Endothelial cell (in vitro differentiated cells): Measurements from ENCODE around the gene MCTP1. TPM values are rescaled to one million over a fixed set of nuclear protein-coding genes. Genes with fewer than 3 reads are reported as not detected.

ENCODE experiments used
- DNase-seq: peaks from one replicate; pipeline ENCODE4 v3.0.0; 2021; ENCODE audit warnings: low spot score
- H3K27ac Mint-ChIP-seq: one replicate; pipeline ENCODE4 v1.8.0; 2021; ENCODE audit warnings: mixed read lengths, inconsistent platforms; ENCODE audit not compliant: unreplicated experiment
- H3K27me3 Mint-ChIP-seq: one replicate; pipeline ENCODE4 v1.8.0; 2021; ENCODE audit warnings: mild to moderate bottlenecking, moderate library complexity, mixed read lengths, inconsistent platforms; ENCODE audit not compliant: unreplicated experiment
- H3K36me3 Mint-ChIP-seq: one replicate; pipeline ENCODE4 v1.8.0; 2021; ENCODE audit warnings: mild to moderate bottlenecking, low read depth, mixed read lengths, inconsistent platforms; ENCODE audit not compliant: unreplicated experiment
- H3K4me1 Mint-ChIP-seq: one replicate; pipeline ENCODE4 v1.8.0; 2021; ENCODE audit warnings: mild to moderate bottlenecking, mixed read lengths, inconsistent platforms; ENCODE audit not compliant: unreplicated experiment
- H3K4me3 Mint-ChIP-seq: one replicate; pipeline ENCODE4 v1.8.0; 2021; ENCODE audit warnings: mild to moderate bottlenecking, mixed read lengths, inconsistent platforms; ENCODE audit not compliant: unreplicated experiment
- H3K9me3 Mint-ChIP-seq: one replicate; pipeline ENCODE4 v1.8.0; 2021; ENCODE audit warnings: mixed read lengths, inconsistent platforms; ENCODE audit not compliant: unreplicated experiment
- total RNA-seq: library from RNA; stranded (reverse); fragmentation: NEBNext Ultra II Directional; extraction: Animal tissue kit (Norgen Biotek cat#: 25700); gene quantifications from one replicate; pipeline ENCODE4 v1.2.1, GENCODE V29; 2021; ENCODE audit not compliant: unreplicated experiment
- TF ChIP-seq, protein P1 (sequence below): fragments of 200-600 bp; sonication (generic); IDR thresholded peaks from one replicate; pipeline ENCODE4 v1.5.0; 2021; ENCODE audit warnings: antibody characterized with exemption; ENCODE audit not compliant: unreplicated experiment

MCTP1 gene
- total RNA-seq, 1 donor from 2014 or later: 2.2 TPM

DNA sequence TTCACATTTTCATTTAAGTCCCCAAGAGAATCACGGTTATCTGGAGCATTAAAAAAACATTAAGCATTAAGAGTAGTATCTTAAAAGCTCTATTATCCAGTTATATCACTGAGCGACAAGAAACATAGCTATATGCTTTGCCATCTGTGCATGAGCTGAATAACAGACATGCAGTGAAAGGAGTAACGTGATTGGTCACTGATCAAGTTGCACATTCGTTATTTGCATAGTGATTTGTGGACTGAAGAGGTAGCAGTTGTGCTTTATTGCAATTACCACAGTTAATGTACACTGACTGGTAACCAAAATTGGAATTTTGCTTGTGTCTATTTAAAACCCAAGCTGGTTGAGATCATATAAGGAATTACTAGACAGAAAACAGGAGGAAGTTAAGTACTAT lies 107.4 kb downstream of the MCTP1 start:
- TF ChIP-seq, protein P1, sequence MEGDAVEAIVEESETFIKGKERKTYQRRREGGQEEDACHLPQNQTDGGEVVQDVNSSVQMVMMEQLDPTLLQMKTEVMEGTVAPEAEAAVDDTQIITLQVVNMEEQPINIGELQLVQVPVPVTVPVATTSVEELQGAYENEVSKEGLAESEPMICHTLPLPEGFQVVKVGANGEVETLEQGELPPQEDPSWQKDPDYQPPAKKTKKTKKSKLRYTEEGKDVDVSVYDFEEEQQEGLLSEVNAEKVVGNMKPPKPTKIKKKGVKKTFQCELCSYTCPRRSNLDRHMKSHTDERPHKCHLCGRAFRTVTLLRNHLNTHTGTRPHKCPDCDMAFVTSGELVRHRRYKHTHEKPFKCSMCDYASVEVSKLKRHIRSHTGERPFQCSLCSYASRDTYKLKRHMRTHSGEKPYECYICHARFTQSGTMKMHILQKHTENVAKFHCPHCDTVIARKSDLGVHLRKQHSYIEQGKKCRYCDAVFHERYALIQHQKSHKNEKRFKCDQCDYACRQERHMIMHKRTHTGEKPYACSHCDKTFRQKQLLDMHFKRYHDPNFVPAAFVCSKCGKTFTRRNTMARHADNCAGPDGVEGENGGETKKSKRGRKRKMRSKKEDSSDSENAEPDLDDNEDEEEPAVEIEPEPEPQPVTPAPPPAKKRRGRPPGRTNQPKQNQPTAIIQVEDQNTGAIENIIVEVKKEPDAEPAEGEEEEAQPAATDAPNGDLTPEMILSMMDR: no peak
- Mint-ChIP-seq H3K4me1 (no peaks in the 10 kb centered on the region), H3K36me3 (no peaks in the 10 kb centered on the region), H3K27ac (no peak overlapping the region), H3K27me3 (no peaks in the 10 kb centered on the region), H3K4me3 (no peak overlapping the region), H3K9me3 (no peaks in the 10 kb centered on the region)
- DNase-seq: no peak

DNA sequence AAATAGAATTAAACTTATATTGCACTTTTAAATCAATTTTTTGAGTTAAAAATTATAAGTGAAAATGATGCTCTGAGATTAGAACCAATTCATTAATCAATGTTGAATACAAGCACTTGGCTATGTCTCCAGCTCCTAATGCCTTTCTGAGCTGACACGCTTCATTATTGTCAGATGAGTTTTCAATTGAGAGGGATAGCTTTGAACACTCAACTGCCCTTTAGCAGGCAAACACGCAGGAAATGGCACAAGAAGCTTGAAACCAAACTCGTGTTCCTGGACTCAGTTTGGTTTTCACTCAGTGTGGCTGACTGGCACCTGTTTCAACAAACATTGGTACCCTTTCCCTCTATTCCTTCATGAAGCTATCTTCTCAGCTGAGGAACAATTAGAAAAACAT lies 109.8 kb downstream of the MCTP1 start:
- TF ChIP-seq, protein P1: no peak
- Mint-ChIP-seq H3K27ac (no peak overlapping the region), H3K27me3 (no peaks in the 10 kb centered on the region), H3K4me3 (no peak overlapping the region), H3K4me1 (no peaks in the 10 kb centered on the region), H3K9me3 (no peaks in the 10 kb centered on the region), H3K36me3 (no peaks in the 10 kb centered on the region)
- no peak for DNase-seq

DNA sequence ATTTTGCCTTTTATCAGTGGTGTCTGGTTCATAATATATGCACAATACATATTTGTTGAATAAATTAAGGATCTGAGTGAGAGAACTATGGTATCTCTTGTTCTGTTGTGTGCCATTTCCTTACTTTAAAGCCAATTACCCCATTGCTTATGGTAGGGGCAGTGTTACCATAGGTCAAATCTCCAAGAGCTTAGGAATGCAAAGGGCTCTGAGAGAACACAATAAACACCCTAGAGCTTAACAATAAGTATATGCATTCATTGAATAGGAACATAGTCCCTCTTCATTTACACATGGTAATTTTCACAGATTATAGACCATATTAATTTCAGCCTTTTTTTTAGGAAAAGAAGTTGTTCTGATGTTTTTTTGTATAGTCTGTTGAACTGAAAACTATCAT lies 112.2 kb downstream of the MCTP1 start:
- Mint-ChIP-seq H3K27me3 (no peaks in the 10 kb centered on the region), H3K27ac (no peak overlapping the region), H3K9me3 (no peaks in the 10 kb centered on the region), H3K36me3 (no peaks in the 10 kb centered on the region), H3K4me3 (no peak overlapping the region), H3K4me1 (no peaks in the 10 kb centered on the region)
- DNase-seq: no peak
- TF ChIP-seq, protein P1: no peak

DNA sequence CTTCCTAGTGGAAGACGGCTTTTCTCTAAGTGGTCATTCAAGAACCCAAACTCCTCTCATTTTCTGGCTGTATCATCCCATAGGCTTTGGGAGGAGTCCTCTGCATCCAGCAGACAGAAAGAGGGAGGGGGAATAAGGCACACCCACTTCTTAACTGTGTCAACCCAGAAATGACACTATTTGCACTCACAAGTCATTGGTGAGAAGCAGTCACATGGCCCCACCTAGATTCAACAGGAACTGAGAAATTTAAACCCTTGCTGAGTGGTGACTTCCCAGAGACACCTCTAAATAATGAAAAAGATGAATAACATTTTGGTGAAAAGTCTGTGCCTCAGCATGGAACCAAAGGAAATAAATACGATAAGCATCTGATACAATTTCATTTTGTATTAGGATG lies 120.0 kb downstream of the MCTP1 start:
- Mint-ChIP-seq H3K9me3 (no peaks in the 10 kb centered on the region), H3K4me1 (peaks cover 7% of the 10 kb centered on the region), H3K27ac (no peak overlapping the region), H3K4me3 (no peak overlapping the region), H3K36me3 (no peaks in the 10 kb centered on the region), H3K27me3 (no peaks in the 10 kb centered on the region)
- TF ChIP-seq, protein P1: no peak
- DNase-seq: no peak

DNA sequence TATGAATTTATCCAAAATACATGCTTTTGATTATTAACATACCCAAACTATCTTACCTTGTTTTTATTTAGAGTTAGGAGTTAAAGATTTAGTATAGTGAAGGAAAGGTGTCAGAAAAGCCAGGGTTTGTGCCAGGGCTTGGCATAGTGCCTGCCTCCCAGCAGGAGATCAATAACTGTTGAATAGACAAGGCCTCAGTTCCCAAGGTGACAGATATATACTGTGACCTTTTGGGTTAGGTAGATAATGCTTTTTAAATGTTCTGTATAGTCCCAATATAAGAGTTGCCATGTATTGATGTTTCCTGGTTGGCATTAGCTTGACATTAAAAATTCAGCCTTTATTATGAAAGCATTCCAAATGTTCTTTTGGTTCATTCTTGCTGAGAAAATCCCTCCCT lies 121.8 kb downstream of the MCTP1 start:
- TF ChIP-seq, protein P1: no peak
- H3K9me3 Mint-ChIP-seq: no peaks in the 10 kb centered on the region

More for the DNA sequence above, 121.8 kb downstream of the MCTP1 start:
- peaks cover 7% of the 10 kb centered on the region for H3K4me1 Mint-ChIP-seq
- no peak overlapping the region for H3K4me3 Mint-ChIP-seq
- no peak overlapping the region for H3K27ac Mint-ChIP-seq
- no peak for DNase-seq
- no peaks in the 10 kb centered on the region for H3K27me3 Mint-ChIP-seq
- no peaks in the 10 kb centered on the region for H3K36me3 Mint-ChIP-seq
